ENCODE measurements around the gene TTK. TPM values are rescaled to one million over a fixed set of nuclear protein-coding genes. Genes with fewer than 3 reads are reported as not detected.

TTK gene
- total RNA-seq, 2 donors from 2014 or later: 4.3 to 16.4 TPM

DNA sequence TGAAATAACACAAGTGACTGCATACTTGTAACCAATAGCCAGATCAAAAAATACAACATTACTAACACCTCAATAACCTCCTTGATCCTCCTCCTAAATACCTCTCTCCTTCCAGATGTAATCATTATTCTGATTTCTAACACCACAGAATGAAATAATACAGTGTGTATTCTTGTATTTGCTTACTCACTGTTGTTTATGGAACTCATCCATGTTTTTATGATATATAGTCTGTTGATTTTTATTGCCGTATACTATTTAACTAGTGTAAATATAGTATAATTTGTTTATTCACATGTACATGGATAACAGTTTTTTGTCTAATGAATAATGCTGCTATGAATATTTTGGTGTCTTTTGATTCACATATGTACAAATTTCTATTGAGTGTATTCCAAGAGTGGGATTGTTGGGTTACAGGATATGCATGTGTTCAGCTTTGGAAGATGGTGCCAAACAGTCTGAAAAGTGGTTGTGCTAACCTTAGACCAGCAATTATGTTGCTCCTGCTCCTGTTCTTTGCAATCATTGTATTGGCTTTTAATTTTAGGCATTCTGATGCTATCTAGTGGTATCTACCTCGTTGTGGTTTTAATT, 11.5 kb downstream of the TTK start:
- Histone ChIP-seq H3K27ac (no peak overlapping the region), H3K4me3 (no peak overlapping the region), H3K27me3 (replicated peaks; ENCODE audit: insufficient read depth) (no peaks in the 10 kb centered on the region), H3K9me3 (no peaks in the 10 kb centered on the region), H3K36me3 (no peaks in the 10 kb centered on the region), H3K4me1 (replicated peaks) (no peaks in the 10 kb centered on the region)
- no peak for DNase-seq (ENCODE audit: low spot score)
- 43% methylated on average over 2 of the region's 2 CpGs for WGBS
- no peak for TF ChIP-seq POLR2AphosphoS5 (IDR thresholded peaks at IDR 0.05)
- TF ChIP-seq POLR2A (IDR thresholded peaks at IDR 0.05): no peak
- TF ChIP-seq, protein P1, sequence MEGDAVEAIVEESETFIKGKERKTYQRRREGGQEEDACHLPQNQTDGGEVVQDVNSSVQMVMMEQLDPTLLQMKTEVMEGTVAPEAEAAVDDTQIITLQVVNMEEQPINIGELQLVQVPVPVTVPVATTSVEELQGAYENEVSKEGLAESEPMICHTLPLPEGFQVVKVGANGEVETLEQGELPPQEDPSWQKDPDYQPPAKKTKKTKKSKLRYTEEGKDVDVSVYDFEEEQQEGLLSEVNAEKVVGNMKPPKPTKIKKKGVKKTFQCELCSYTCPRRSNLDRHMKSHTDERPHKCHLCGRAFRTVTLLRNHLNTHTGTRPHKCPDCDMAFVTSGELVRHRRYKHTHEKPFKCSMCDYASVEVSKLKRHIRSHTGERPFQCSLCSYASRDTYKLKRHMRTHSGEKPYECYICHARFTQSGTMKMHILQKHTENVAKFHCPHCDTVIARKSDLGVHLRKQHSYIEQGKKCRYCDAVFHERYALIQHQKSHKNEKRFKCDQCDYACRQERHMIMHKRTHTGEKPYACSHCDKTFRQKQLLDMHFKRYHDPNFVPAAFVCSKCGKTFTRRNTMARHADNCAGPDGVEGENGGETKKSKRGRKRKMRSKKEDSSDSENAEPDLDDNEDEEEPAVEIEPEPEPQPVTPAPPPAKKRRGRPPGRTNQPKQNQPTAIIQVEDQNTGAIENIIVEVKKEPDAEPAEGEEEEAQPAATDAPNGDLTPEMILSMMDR (IDR thresholded peaks at IDR 0.05): no peak
- intact Hi-C loops (cut with DNase I): no loop called here

DNA sequence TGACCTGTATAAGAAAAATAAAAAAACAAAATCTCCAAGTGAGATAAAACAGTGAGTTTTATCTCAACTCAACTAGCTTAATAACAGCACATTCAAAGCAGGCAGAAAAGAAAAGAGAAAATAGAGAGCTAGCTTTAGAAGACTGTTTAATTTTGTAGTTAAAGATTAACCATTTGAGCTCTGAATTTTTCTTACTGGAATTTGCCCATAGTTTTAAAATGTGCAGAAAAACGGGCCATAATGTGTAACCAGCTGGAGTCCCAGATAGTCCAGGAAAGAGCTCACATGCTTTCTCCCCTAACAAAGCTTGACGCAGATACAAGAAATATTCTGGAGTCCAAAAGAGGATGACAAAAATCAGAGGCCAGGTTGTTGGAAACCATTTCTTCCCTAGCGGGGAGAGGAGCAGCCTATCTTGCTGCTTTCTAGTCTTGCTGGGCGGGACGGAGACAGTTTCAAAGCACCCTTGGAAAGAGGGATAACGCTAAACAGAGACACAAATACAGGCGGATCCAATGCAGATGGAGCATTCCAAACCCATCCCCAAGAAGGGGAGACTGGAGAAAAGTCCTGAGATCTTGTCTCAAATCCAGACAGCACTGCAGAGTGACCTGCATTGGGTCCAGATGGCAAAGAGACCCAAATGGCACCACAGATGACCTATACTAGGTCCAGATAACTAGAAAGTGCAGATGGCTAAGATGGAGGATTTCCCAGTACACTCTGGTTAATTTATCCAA, 16.1 kb downstream of the TTK start:
- H3K4me3 ChIP-seq: no peak overlapping the region
- no peaks in the 10 kb centered on the region for H3K27me3 ChIP-seq (replicated peaks; ENCODE audit: insufficient read depth)
- H3K4me1 ChIP-seq (replicated peaks): no peaks in the 10 kb centered on the region
- H3K9me3 ChIP-seq: no peaks in the 10 kb centered on the region
- TF ChIP-seq, protein P1 (IDR thresholded peaks at IDR 0.05): no peak
- no peak for TF ChIP-seq POLR2A (IDR thresholded peaks at IDR 0.05)
- TF ChIP-seq POLR2AphosphoS5 (IDR thresholded peaks at IDR 0.05): no peak
- no peaks in the 10 kb centered on the region for H3K36me3 ChIP-seq
- 91% methylated on average over 7 of the region's 7 CpGs for WGBS
- intact Hi-C loops (cut with DNase I): no loop called here
- H3K27ac ChIP-seq: no peak overlapping the region
- DNase-seq (ENCODE audit: low spot score): no peak

DNA sequence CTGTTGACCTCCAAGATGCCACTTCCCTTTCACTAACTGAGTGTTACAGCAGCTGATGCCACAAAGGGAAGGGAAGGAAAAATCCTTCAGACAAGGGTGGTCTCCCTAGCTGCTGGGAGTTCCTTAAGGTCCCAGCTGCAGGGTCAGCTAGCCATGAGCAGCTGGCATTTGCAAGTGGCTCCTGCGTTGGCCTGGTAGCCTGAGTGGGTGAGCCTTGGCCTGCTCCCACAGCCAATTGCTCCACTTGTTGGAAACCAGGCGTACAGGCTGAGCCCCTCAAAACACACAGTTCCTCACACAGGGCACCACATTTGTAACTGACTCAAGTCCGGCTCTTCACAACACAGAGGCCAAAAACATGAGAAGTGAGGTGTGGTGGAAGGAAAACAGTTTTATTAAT, 16.7 kb downstream of the TTK start:
- no peaks in the 10 kb centered on the region for H3K27me3 ChIP-seq (replicated peaks; ENCODE audit: insufficient read depth)
- intact Hi-C loops (cut with DNase I): no loop called here

DNA sequence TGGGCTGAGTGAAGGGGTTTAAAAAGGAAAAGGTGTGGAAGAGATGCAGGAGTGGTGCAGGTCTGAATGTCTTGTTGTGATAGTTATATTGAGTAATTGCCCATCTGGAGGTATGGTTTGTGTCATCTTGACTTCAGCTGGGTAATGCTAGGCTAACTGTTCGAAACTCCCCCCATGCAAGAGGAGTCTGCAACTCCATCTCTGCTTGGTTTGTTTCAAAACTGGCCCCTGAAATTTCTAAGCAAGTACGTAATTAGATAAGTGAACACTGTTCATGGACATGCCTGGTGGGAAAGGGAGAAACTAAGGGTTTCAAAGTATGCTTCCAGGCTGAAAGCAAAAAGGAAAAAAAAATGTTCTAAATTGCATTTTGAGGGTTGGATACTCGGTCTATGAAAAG, 17.1 kb downstream of the TTK start:
- WGBS: 96% methylated on average over 3 of the region's 3 CpGs

More for the DNA sequence above, 16.7 kb downstream of the TTK start:
- no peak overlapping the region for H3K4me3 ChIP-seq
- TF ChIP-seq POLR2AphosphoS5 (IDR thresholded peaks at IDR 0.05) (no peak), POLR2A (IDR thresholded peaks at IDR 0.05) (no peak)
- TF ChIP-seq, protein P1 (IDR thresholded peaks at IDR 0.05): no peak
- no peaks in the 10 kb centered on the region for H3K4me1 ChIP-seq (replicated peaks)
- DNase-seq (ENCODE audit: low spot score): no peak
- H3K27ac ChIP-seq: no peak overlapping the region
- H3K36me3 ChIP-seq: no peaks in the 10 kb centered on the region
- 97% methylated on average over 3 of the region's 3 CpGs for WGBS
- no peaks in the 10 kb centered on the region for H3K9me3 ChIP-seq

More for the DNA sequence above, 17.1 kb downstream of the TTK start:
- TF ChIP-seq POLR2AphosphoS5 (IDR thresholded peaks at IDR 0.05) (no peak), POLR2A (IDR thresholded peaks at IDR 0.05) (no peak)
- TF ChIP-seq, protein P1 (IDR thresholded peaks at IDR 0.05): no peak
- H3K9me3 ChIP-seq: no peaks in the 10 kb centered on the region
- no peak overlapping the region for H3K4me3 ChIP-seq
- no peaks in the 10 kb centered on the region for H3K27me3 ChIP-seq (replicated peaks; ENCODE audit: insufficient read depth)
- H3K4me1 ChIP-seq (replicated peaks): no peaks in the 10 kb centered on the region
- no peak for DNase-seq (ENCODE audit: low spot score)
- no peak overlapping the region for H3K27ac ChIP-seq
- intact Hi-C loops (cut with DNase I): no loop called here
- H3K36me3 ChIP-seq: no peaks in the 10 kb centered on the region
